Measurements from ENCODE around the gene ABCA4. TPM values are rescaled to one million over a fixed set of nuclear protein-coding genes. Genes with fewer than 3 reads are reported as not detected.
A peak's percentile ranks its signal among the peaks of the same experiment; 100 is the strongest.
"Not testable (repeated sequence)": the region's sequence is repeated elsewhere in the genome, so short reads cannot be mapped to it uniquely, and the experiment has no call there.

Gene ABCA4
- total RNA-seq, 1 donor from 2014 or later = 1.2 TPM

DNA sequence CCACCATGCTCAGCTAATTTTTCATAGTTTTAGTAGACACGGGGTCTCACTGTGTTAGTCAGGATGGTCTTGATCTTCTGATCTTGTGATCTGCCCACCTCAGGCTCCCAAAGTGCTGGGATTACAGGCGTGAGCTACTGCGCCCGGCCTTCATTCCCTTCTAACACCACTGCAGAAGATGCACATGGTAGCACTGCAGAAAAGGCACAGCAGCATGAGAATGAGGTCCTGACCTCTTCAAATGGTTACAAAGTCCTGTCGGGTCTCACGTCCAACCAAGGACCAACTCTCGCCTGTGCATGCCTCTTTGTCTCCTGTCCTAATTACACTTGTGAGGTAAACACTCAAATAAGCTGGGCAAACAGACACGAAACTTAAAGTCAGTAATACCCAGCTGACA, 128.8 kb downstream of the ABCA4 start:
- no peaks in the 10 kb centered on the region for H3K27me3 Mint-ChIP-seq (ENCODE audit: insufficient read depth, low read depth)
- Histone ChIP-seq H3K36me3 (no peaks in the 10 kb centered on the region), H2AFZ (replicated peaks) (no peak overlapping the region), H3K27me3 (no peaks in the 10 kb centered on the region), H3K4me1 (no peaks in the 10 kb centered on the region), H3K9me3 (ENCODE audit: low read depth) (no peaks in the 10 kb centered on the region), H3K79me2 (ENCODE audit: low read depth) (no peaks in the 10 kb centered on the region), H4K20me1 (ENCODE audit: low read depth) (no peaks in the 10 kb centered on the region), H3F3A (ENCODE audit: low read depth) (no peaks in the 10 kb centered on the region), H3K4me2 (no peak overlapping the region), H3K9ac (no peak overlapping the region), H3K4me3 (no peak overlapping the region), H3K27ac (no peak overlapping the region)
- no peak overlapping the region for H3K4me3 Mint-ChIP-seq
- H3K9me3 Mint-ChIP-seq = no peaks in the 10 kb centered on the region
- no peaks in the 10 kb centered on the region for H3K36me3 Mint-ChIP-seq
- H3K4me1 Mint-ChIP-seq = no peaks in the 10 kb centered on the region
- TF ChIP-seq, protein P1, sequence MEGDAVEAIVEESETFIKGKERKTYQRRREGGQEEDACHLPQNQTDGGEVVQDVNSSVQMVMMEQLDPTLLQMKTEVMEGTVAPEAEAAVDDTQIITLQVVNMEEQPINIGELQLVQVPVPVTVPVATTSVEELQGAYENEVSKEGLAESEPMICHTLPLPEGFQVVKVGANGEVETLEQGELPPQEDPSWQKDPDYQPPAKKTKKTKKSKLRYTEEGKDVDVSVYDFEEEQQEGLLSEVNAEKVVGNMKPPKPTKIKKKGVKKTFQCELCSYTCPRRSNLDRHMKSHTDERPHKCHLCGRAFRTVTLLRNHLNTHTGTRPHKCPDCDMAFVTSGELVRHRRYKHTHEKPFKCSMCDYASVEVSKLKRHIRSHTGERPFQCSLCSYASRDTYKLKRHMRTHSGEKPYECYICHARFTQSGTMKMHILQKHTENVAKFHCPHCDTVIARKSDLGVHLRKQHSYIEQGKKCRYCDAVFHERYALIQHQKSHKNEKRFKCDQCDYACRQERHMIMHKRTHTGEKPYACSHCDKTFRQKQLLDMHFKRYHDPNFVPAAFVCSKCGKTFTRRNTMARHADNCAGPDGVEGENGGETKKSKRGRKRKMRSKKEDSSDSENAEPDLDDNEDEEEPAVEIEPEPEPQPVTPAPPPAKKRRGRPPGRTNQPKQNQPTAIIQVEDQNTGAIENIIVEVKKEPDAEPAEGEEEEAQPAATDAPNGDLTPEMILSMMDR (IDR thresholded peaks at IDR 0.05) = no peak
- TF ChIP-seq EZH2 (IDR thresholded peaks at IDR 0.05) (no peak), EZH2phosphoT487 (IDR thresholded peaks at IDR 0.05) (no peak)
- DNase-seq (ENCODE audit: low spot score) = no peak
- no peak overlapping the region for H3K27ac Mint-ChIP-seq

- TF ChIP-seq EZH2phosphoT487 (IDR thresholded peaks at IDR 0.05) (no peak), EZH2 (IDR thresholded peaks at IDR 0.05) (no peak)
- TF ChIP-seq, protein P1 (IDR thresholded peaks at IDR 0.05) = no peak
- H3K36me3 Mint-ChIP-seq = no peaks in the 10 kb centered on the region
- no peak for DNase-seq (ENCODE audit: low spot score)
- Histone ChIP-seq H3F3A (ENCODE audit: low read depth) (no peaks in the 10 kb centered on the region), H2AFZ (replicated peaks) (no peak overlapping the region), H3K79me2 (ENCODE audit: low read depth) (no peaks in the 10 kb centered on the region), H4K20me1 (ENCODE audit: low read depth) (no peaks in the 10 kb centered on the region), H3K27ac (no peak overlapping the region), H3K36me3 (no peaks in the 10 kb centered on the region), H3K4me3 (no peak overlapping the region), H3K4me1 (no peaks in the 10 kb centered on the region), H3K4me2 (no peak overlapping the region), H3K9me3 (ENCODE audit: low read depth) (no peaks in the 10 kb centered on the region), H3K9ac (no peak overlapping the region), H3K27me3 (no peaks in the 10 kb centered on the region)
- no peak overlapping the region for H3K27ac Mint-ChIP-seq
- no peak overlapping the region for H3K4me3 Mint-ChIP-seq
- H3K4me1 Mint-ChIP-seq = no peaks in the 10 kb centered on the region
- H3K9me3 Mint-ChIP-seq = no peaks in the 10 kb centered on the region
- H3K27me3 Mint-ChIP-seq (ENCODE audit: insufficient read depth, low read depth) = no peaks in the 10 kb centered on the region
Observed at GRCh38 chr1:93991271-93991670, 129.7 kb downstream of the ABCA4 start.

GRCh38 chr1:93990477-93990876, 130.5 kb downstream of the ABCA4 start:
- H3K36me3 ChIP-seq; H3K36me3 Mint-ChIP-seq; H3K9ac ChIP-seq; H3K4me3 Mint-ChIP-seq; H3K27me3 Mint-ChIP-seq (ENCODE audit: insufficient read depth, low read depth); H3K9me3 ChIP-seq (ENCODE audit: low read depth); H3K27ac ChIP-seq; H3K9me3 Mint-ChIP-seq; H3K4me3 ChIP-seq; H3K79me2 ChIP-seq (ENCODE audit: low read depth); DNase-seq (ENCODE audit: low spot score); H3K4me2 ChIP-seq; H3K27ac Mint-ChIP-seq; H3K27me3 ChIP-seq; H2AFZ ChIP-seq (replicated peaks); H3K4me1 ChIP-seq; H3K4me1 Mint-ChIP-seq; H4K20me1 ChIP-seq (ENCODE audit: low read depth); H3F3A ChIP-seq (ENCODE audit: low read depth): not testable (repeated sequence)

DNA sequence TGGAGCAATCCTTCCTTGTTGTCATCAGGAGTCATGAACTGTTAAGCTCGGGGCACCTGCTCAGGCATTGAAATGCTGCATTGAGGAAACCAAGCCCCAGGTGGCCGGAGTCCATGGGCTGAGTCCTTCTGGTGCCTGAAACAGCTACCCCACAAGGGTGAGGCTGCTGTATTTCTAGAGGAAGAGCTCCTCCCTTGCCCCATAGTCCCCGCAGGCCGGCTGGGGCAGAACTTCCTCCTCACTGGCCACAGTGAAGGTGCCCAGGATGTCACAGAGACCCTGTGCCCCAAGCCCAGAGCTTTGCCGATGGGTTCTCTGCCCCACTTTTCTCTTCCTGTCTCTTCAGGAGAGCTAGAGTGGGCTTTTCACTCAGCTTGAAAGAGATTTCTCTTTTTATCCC, 130.9 kb downstream of the ABCA4 start:
- Histone ChIP-seq H3K79me2 (ENCODE audit: low read depth) (no peaks in the 10 kb centered on the region), H3K36me3 (no peaks in the 10 kb centered on the region), H3K4me1 (no peaks in the 10 kb centered on the region), H3K4me3 (no peak overlapping the region), H2AFZ (replicated peaks) (peak overlapping the region; percentile 17), H3K27ac (no peak overlapping the region), H3K9ac (no peak overlapping the region), H3F3A (ENCODE audit: low read depth) (no peaks in the 10 kb centered on the region), H3K4me2 (no peak overlapping the region), H3K9me3 (ENCODE audit: low read depth) (no peaks in the 10 kb centered on the region), H3K27me3 (no peaks in the 10 kb centered on the region), H4K20me1 (ENCODE audit: low read depth) (no peaks in the 10 kb centered on the region)
- no peak overlapping the region for H3K4me3 Mint-ChIP-seq
- no peaks in the 10 kb centered on the region for H3K4me1 Mint-ChIP-seq
- TF ChIP-seq EZH2phosphoT487 (IDR thresholded peaks at IDR 0.05) = no peak
- no peak for TF ChIP-seq EZH2 (IDR thresholded peaks at IDR 0.05)
- TF ChIP-seq, protein P1 (IDR thresholded peaks at IDR 0.05) = no peak
- H3K9me3 Mint-ChIP-seq = no peaks in the 10 kb centered on the region
- H3K27me3 Mint-ChIP-seq (ENCODE audit: insufficient read depth, low read depth) = no peaks in the 10 kb centered on the region
- no peak overlapping the region for H3K27ac Mint-ChIP-seq
- DNase-seq (ENCODE audit: low spot score) = no peak
- H3K36me3 Mint-ChIP-seq = no peaks in the 10 kb centered on the region

Data from neural progenitor cell (in vitro differentiated cells).